Keratinocyte (primary cell): ENCODE measurements around the gene SDR39U1. TPM values are rescaled to one million over a fixed set of nuclear protein-coding genes. Genes with fewer than 3 reads are reported as not detected.
"Not testable (repeated sequence)": the region's sequence is repeated elsewhere in the genome, so short reads cannot be mapped to it uniquely, and the experiment has no call there.

Source experiments
- DNase-seq: peaks from one replicate; pipeline ENCODE4 v3.0.0-alpha.2; 2011; ENCODE audit warnings: low read depth, missing footprints, low spot score
- FAIRE-seq: peaks from 2 replicates; lab custom pipeline; 2011; peaks lifted over from hg19 to GRCh38; lab: Jason Lieb, UNC
- H2AFZ ChIP-seq: 2 replicates; pipeline ENCODE4 v1.6.0; 2012; ENCODE audit warnings: low read length, control low read depth, inconsistent platforms; ENCODE audit not compliant: control insufficient read depth
- H3K27ac ChIP-seq: 2 replicates; pipeline ENCODE4 v1.5.1; 2011; ENCODE audit warnings: low read length; ENCODE audit not compliant: control insufficient read depth, insufficient read depth
- H3K27me3 ChIP-seq: 3 replicates; pipeline ENCODE4 v1.6.0; 2011; ENCODE audit warnings: low read length; ENCODE audit not compliant: control insufficient read depth, insufficient read depth; ENCODE audit errors: extremely low read depth
- H3K36me3 ChIP-seq, 2 experiments: 2 replicates in 1 of 2; 3 replicates in 1 of 2; pipeline ENCODE4 v1.5.1; 2011; ENCODE audit warnings: low read length in 2 of 2, mild to moderate bottlenecking in 1 of 2; ENCODE audit not compliant: control insufficient read depth in 2 of 2, insufficient read depth in 2 of 2; ENCODE audit errors: extremely low read depth in 1 of 2
- H3K4me1 ChIP-seq: 3 replicates; pipeline ENCODE4 v1.5.1; 2011; ENCODE audit warnings: low read length; ENCODE audit not compliant: control insufficient read depth, insufficient read depth; ENCODE audit errors: extremely low read depth
- H3K4me2 ChIP-seq: 3 replicates; pipeline ENCODE4 v1.6.0; 2011; ENCODE audit warnings: low read depth, low read length; ENCODE audit not compliant: control insufficient read depth, insufficient read depth; ENCODE audit errors: extremely low read depth
- H3K4me3 ChIP-seq, 3 experiments: fragments of 200-600 bp in 1 of 3; sonication (generic) in 1 of 3; 2 replicates in 2 of 3; 3 replicates in 1 of 3; pipeline ENCODE4 v1.5.1; 2011 to 2016; ENCODE audit warnings: low read length in 3 of 3, mild to moderate bottlenecking in 3 of 3, control low read depth in 2 of 3, inconsistent platforms in 1 of 3, low read depth in 1 of 3, mixed read lengths in 1 of 3, mixed run types in 1 of 3, moderate library complexity in 1 of 3; ENCODE audit not compliant: control insufficient read depth in 2 of 3, insufficient read depth in 2 of 3; ENCODE audit errors: extremely low read depth in 1 of 3
- H3K79me2 ChIP-seq: 2 replicates; pipeline ENCODE4 v1.6.0; 2012; ENCODE audit warnings: low read length; ENCODE audit not compliant: control insufficient read depth, insufficient read depth
- H3K9ac ChIP-seq: 3 replicates; pipeline ENCODE4 v1.6.0; 2011; ENCODE audit warnings: low read length; ENCODE audit not compliant: control insufficient read depth, insufficient read depth; ENCODE audit errors: extremely low read depth
- H3K9me1 ChIP-seq: 3 replicates; pipeline ENCODE4 v1.6.0; 2011; ENCODE audit warnings: low read length; ENCODE audit not compliant: control insufficient read depth, insufficient read depth; ENCODE audit errors: extremely low read depth
- H3K9me3 ChIP-seq: 2 replicates; pipeline ENCODE4 v1.5.1; 2012; ENCODE audit warnings: low read depth, low read length; ENCODE audit not compliant: control insufficient read depth
- H4K20me1 ChIP-seq: 3 replicates; pipeline ENCODE4 v1.6.0; 2011; ENCODE audit warnings: low read length; ENCODE audit not compliant: control insufficient read depth, insufficient read depth; ENCODE audit errors: extremely low read depth
- EZH2 ChIP-seq: IDR thresholded peaks from one replicate; pipeline ENCODE4 v1.6.1; 2012; ENCODE audit warnings: inconsistent platforms, mild to moderate bottlenecking, low read length, moderate library complexity
- dilution Hi-C: fragments of 300-500 bp; cut with MboI; formaldehyde crosslinking; loops from one replicate; pipeline ENCODE4 v1.7.0; 2020; ENCODE audit warnings: low sequenced_read_pairs; ENCODE audit not compliant: extremely low pct_ligation_motif_present
- polyA plus RNA-seq, 5 experiments: library from polyadenylated mRNA; depleted of rRNA in 3 of 5; stranded (reverse) in 3 of 5; stranded (forward) in 1 of 5; unstranded in 1 of 5; fragments of >200 nt; gene quantifications; 1 replicate in 1 of 5; 2 replicates in 3 of 5; 3 replicates in 1 of 5; pipeline versions ENCODE4 v1.2.1 to v1.2.3, GENCODE V29; 2011 to 2012; ENCODE audit warnings: missing spikeins in 2 of 5, low read depth in 1 of 5, low replicate concordance in 1 of 5
- TF ChIP-seq, protein P1 (sequence below), 3 experiments: IDR thresholded peaks in 1 of 3; conservative IDR thresholded peaks in 1 of 3; optimal IDR thresholded peaks in 1 of 3; 2 replicates in 2 of 3; 3 replicates in 1 of 3; pipeline versions ENCODE3 to v1.5.1; 2011; ENCODE audit warnings: low read length in 3 of 3, mild to moderate bottlenecking in 3 of 3, moderate library complexity in 2 of 3, control low read depth in 1 of 3, inconsistent platforms in 1 of 3; ENCODE audit not compliant: insufficient read depth in 2 of 3; ENCODE audit errors: extremely low read depth in 1 of 3

The SDR39U1 gene
- polyA plus RNA-seq, 1 donor (not counting 4 experiments of a cell fraction or from before 2014, with no cell fraction given): 27.4 TPM

DNA sequence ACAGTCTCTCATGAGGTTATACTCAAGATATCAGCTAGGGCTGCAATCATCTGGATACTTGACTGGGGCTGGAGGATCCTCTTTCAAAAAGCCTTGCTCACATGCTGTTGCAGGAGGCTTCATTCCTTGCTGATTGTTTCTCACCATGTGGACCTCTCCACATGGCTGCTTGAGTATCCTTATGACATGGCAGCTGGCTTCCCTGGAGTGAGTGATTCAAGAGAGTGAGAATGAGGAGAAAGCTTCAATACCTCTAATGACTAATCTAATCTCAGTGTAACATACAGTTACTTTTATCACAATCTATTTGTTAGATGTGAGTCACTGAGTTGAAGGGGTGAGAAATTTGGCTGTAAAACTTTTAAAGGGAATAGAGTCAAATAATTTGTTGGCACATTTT is 14.4 kb upstream of the SDR39U1 start:
- Histone ChIP-seq H3K4me1 (no peaks in the 10 kb centered on the region), H3K4me3 (no peak overlapping the region), H3K27me3 (no peaks in the 10 kb centered on the region), H3K9me1 (no peaks in the 10 kb centered on the region), H3K9me3 (no peaks in the 10 kb centered on the region), H3K9ac (no peak overlapping the region), H4K20me1 (no peaks in the 10 kb centered on the region), H2AFZ (no peak overlapping the region), H3K27ac (no peak overlapping the region), H3K36me3 (peaks cover 0 to 2% of the 10 kb centered on the region in 2 experiments), H3K4me2 (no peak overlapping the region), H3K79me2 (no peaks in the 10 kb centered on the region)
- FAIRE-seq (no peak), DNase-seq (no peak)
- dilution Hi-C loops: no loop called here
- TF ChIP-seq, protein P1, sequence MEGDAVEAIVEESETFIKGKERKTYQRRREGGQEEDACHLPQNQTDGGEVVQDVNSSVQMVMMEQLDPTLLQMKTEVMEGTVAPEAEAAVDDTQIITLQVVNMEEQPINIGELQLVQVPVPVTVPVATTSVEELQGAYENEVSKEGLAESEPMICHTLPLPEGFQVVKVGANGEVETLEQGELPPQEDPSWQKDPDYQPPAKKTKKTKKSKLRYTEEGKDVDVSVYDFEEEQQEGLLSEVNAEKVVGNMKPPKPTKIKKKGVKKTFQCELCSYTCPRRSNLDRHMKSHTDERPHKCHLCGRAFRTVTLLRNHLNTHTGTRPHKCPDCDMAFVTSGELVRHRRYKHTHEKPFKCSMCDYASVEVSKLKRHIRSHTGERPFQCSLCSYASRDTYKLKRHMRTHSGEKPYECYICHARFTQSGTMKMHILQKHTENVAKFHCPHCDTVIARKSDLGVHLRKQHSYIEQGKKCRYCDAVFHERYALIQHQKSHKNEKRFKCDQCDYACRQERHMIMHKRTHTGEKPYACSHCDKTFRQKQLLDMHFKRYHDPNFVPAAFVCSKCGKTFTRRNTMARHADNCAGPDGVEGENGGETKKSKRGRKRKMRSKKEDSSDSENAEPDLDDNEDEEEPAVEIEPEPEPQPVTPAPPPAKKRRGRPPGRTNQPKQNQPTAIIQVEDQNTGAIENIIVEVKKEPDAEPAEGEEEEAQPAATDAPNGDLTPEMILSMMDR (optimal IDR thresholded peaks at IDR 0.05 in 1 of 3, IDR thresholded peaks at IDR 0.05 in 1 of 3, conservative IDR thresholded peaks at IDR 0.05 in 1 of 3; ENCODE audit: extremely low read depth in 1 of 3, insufficient read depth in 2 of 3, low read length in 3 of 3): no peak
- TF ChIP-seq EZH2: no peak

DNA sequence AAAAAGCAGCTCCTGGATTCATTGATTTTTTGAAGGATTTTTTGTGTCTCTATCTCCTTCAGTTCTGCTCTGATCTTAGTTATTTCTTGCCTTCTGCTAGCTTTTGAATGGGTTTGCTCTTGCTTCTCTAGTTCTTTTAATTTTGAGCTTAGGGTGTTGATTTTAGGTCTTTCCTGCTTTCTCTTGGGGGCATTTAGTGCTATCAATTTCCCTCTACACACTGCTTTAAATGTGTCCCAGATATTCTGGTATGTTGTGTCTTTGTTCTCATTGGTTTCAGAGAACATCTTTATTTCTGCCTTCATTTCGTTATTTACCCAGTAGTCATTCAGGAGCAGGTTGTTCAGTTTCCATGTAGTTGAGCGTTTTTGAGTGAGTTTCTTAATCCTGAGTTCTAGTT is 8.3 kb upstream of the SDR39U1 start:
- H3K27me3 ChIP-seq, H3K79me2 ChIP-seq, H3K9me3 ChIP-seq, H3K36me3 ChIP-seq, FAIRE-seq, H3K4me1 ChIP-seq, H2AFZ ChIP-seq, H3K9me1 ChIP-seq, H3K4me2 ChIP-seq, H4K20me1 ChIP-seq, H3K9ac ChIP-seq, H3K4me3 ChIP-seq, dilution Hi-C loops, DNase-seq, H3K27ac ChIP-seq: not testable (repeated sequence)

DNA sequence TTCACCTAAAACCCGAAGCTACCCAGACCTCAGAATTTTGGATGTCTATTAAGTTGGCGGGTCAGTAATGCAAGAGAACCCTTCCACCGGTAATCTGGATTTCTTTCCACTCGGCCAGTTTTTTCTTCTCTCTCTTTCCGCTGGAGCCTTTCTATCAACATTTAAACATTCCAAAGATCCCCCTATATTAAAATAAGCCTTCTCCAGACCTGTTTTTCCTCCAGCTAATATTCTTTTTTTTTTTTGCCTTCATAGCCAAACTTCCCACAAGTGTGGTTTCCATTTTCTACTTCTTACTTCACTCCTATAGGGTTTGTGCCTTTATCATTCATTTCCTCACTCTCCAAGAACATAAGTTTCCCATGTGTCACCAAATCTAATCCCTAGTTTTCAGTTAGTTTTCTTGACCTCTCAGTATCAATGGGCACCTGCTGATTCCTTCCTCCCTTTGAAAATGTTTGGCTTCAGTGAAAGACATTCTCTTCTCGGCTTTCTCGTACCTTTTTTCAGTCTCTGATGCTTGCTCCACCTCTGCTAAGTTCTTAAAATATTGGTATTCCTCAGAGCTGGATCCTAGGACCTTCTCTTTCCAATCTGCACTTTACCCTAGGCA is 583 bp upstream of the SDR39U1 start:
- H3K4me2 ChIP-seq: peak overlapping the region; percentile 97
- DNase-seq: no peak
- no peaks in the 10 kb centered on the region for H3K9me1 ChIP-seq
- H3K36me3 ChIP-seq: peaks cover 20 to 38% of the 10 kb centered on the region in 2 experiments
- H3K9me3 ChIP-seq: no peaks in the 10 kb centered on the region
- no peak for FAIRE-seq
- peak overlapping the region; percentile 90 for H3K9ac ChIP-seq
- H2AFZ ChIP-seq: peak overlapping the region; percentile 86
- peaks cover 12% of the 10 kb centered on the region for H3K4me1 ChIP-seq
- no peaks in the 10 kb centered on the region for H3K27me3 ChIP-seq
- peaks cover 19% of the 10 kb centered on the region for H3K79me2 ChIP-seq
- no peak for TF ChIP-seq EZH2
- no peaks in the 10 kb centered on the region for H4K20me1 ChIP-seq
- dilution Hi-C loops: no loop called here
- H3K4me3 ChIP-seq: peak overlapping the region; percentile 69 to 98 (median 97)
- peak overlapping the region; percentile 90 for H3K27ac ChIP-seq
